GM12878 (cell line): ENCODE results near the gene SUPT4H1. TPM values are rescaled to one million over a fixed set of nuclear protein-coding genes. Genes with fewer than 3 reads are reported as not detected.

Experiments
- ATAC-seq: fragments of 200-7000 bp; cut with Tn5 transposase; 3 replicates; pipeline ENCODE4 v1.9.1; 2020; ENCODE audit warnings: mild to moderate bottlenecking, moderate library complexity
- BruUV-seq: library from RNA; stranded (reverse); fragments of 400-500 nt; replicated peaks from 2 replicates; lab custom pipeline; 2021; lab: Mats Ljungman, UMichigan
- CTCF ChIA-PET: fragments of 300-600 bp; sonication (Branson Sonifier 250); formaldehyde crosslinking; extraction: SDS; loops from one replicate; lab custom pipeline; 2021; ENCODE audit warnings: inconsistent platforms; lab: Yijun Ruan, JAX
- POLR2A ChIA-PET: fragments of 350-600 bp; formaldehyde crosslinking; extraction: SDS; loops from one replicate; lab custom pipeline; 2021; ENCODE audit warnings: inconsistent platforms; lab: Charles Lee
- RAD21 ChIA-PET: fragments of 300-600 bp; sonication (Branson Sonifier 250); formaldehyde crosslinking; loops from one replicate; lab custom pipeline; 2023; ENCODE audit warnings: antibody characterized with exemption; ENCODE audit not compliant: unreplicated experiment; lab: Charles Lee
- SMC1A ChIA-PET: fragments of 300-600 bp; sonication (Branson Sonifier 250); formaldehyde crosslinking; loops from one replicate; lab custom pipeline; 2023; ENCODE audit not compliant: unreplicated experiment, uncharacterized antibody; lab: Charles Lee
- DNase-seq: peaks from one replicate; pipeline ENCODE4 v3.0.0-alpha.2; 2011; ENCODE audit warnings: low read depth, low spot score
- FAIRE-seq: peaks from 3 replicates; lab custom pipeline; 2011; peaks lifted over from hg19 to GRCh38; lab: Jason Lieb, UNC
- H2AFZ ChIP-seq: 2 replicates; pipeline ENCODE4 v1.6.0; 2011; ENCODE audit warnings: low read depth, low read length, control low read depth; ENCODE audit not compliant: control insufficient read depth
- H3K27ac ChIP-seq: 2 replicates; pipeline ENCODE4 v1.5.1; 2011; ENCODE audit warnings: control low read depth; ENCODE audit not compliant: control insufficient read depth, insufficient read depth
- H3K27me3 ChIP-seq, 2 experiments: replicated peaks in 1 of 2; 2 replicates each; pipeline versions ENCODE4 v1.6.0 to v1.6.1; 2011; ENCODE audit warnings: low read length in 1 of 2; ENCODE audit not compliant: control insufficient read depth in 2 of 2, insufficient read depth in 2 of 2
- H3K36me3 ChIP-seq, 2 experiments: 2 replicates each; pipeline ENCODE4 v1.5.1; 2011; ENCODE audit warnings: low read length in 1 of 2; ENCODE audit not compliant: control insufficient read depth in 2 of 2, insufficient read depth in 2 of 2
- H3K4me1 ChIP-seq: 2 replicates; pipeline ENCODE4 v1.6.1; 2011; ENCODE audit warnings: mild to moderate bottlenecking, low read length, moderate library complexity, mixed read lengths; ENCODE audit not compliant: control insufficient read depth, insufficient read depth
- H3K4me2 ChIP-seq: 2 replicates; pipeline ENCODE4 v1.6.0; 2011; ENCODE audit warnings: control low read depth; ENCODE audit not compliant: control insufficient read depth, insufficient read depth
- H3K4me3 ChIP-seq: fragments of 200-600 bp; sonication (generic); 2 replicates; pipeline ENCODE4 v1.5.1; 2016
- H3K79me2 ChIP-seq: 2 replicates; pipeline ENCODE4 v1.6.0; 2011; ENCODE audit warnings: low read length; ENCODE audit not compliant: control insufficient read depth, insufficient read depth
- H3K9ac ChIP-seq: 2 replicates; pipeline ENCODE4 v1.8.0; 2011; ENCODE audit warnings: low read length, control low read depth, mixed read lengths; ENCODE audit not compliant: control insufficient read depth, insufficient read depth
- H3K9me3 ChIP-seq: replicated peaks from 3 replicates; pipeline ENCODE4 v1.5.1; 2011; ENCODE audit warnings: mild to moderate bottlenecking, low read length; ENCODE audit not compliant: control insufficient read depth, insufficient read depth
- H4K20me1 ChIP-seq: 2 replicates; pipeline ENCODE4 v1.6.0; 2011; ENCODE audit not compliant: control insufficient read depth, insufficient read depth
- BCL3 ChIP-seq: IDR thresholded peaks from 2 replicates; pipeline ENCODE4 v1.6.1; 2011; ENCODE audit warnings: borderline replicate concordance, low read depth, mild to moderate bottlenecking, moderate library complexity, low read length; ENCODE audit not compliant: insufficient read depth, poor library complexity, severe bottlenecking
- CBX3 ChIP-seq: fragments of 200-600 bp; sonication (generic); IDR thresholded peaks from 2 replicates; pipeline ENCODE4 v1.6.1; 2016; ENCODE audit warnings: low read depth, borderline replicate concordance
- CHD1 ChIP-seq: IDR thresholded peaks from 2 replicates; pipeline ENCODE4 v1.6.1; 2012; ENCODE audit warnings: low read depth, low read length, improper control_type of control experiment
- HSF1 ChIP-seq: fragments of 150-350 bp; IDR thresholded peaks from 2 replicates; pipeline ENCODE4 v1.6.1; 2014; ENCODE audit warnings: mild to moderate bottlenecking, low read depth, low read length
- NFIC ChIP-seq: IDR thresholded peaks from 2 replicates; pipeline ENCODE4 v1.6.1; 2012; ENCODE audit warnings: low read depth, mild to moderate bottlenecking, inconsistent platforms, low read length, moderate library complexity
- PML ChIP-seq: IDR thresholded peaks from 2 replicates; pipeline ENCODE4 v1.6.1; 2012; ENCODE audit warnings: low read length, inconsistent platforms
- POLR2A ChIP-seq: IDR thresholded peaks from 2 replicates; pipeline ENCODE4 v1.6.1; 2011; ENCODE audit warnings: low read depth, mild to moderate bottlenecking, low read length
- POLR2AphosphoS5 ChIP-seq: IDR thresholded peaks from 2 replicates; pipeline ENCODE4 v1.6.1; 2011; ENCODE audit warnings: mild to moderate bottlenecking, low read length, inconsistent platforms
- RAD21 ChIP-seq: IDR thresholded peaks from 2 replicates; pipeline ENCODE4 v1.6.1; 2011; ENCODE audit warnings: mild to moderate bottlenecking, low read depth, low read length, moderate library complexity; ENCODE audit not compliant: insufficient read depth
- RUNX3 ChIP-seq: IDR thresholded peaks from 2 replicates; pipeline ENCODE4 v1.6.1; 2012; ENCODE audit warnings: low read length, inconsistent platforms
- STAT3 ChIP-seq: IDR thresholded peaks from 2 replicates; pipeline ENCODE4 v1.6.1; 2011; ENCODE audit warnings: low read depth, low read length, improper control_type of control experiment
- TAF1 ChIP-seq: IDR thresholded peaks from 2 replicates; pipeline ENCODE4 v1.6.1; 2011; ENCODE audit warnings: mild to moderate bottlenecking, low read depth, low read length, borderline replicate concordance
- WGBS: methylation state at CpG from one replicate; pipeline ENCODE4 v1.1.6; 2016; ENCODE audit warnings: low lambda C conversion rate; ENCODE audit not compliant: insufficient replicate concordance, insufficient coverage; ENCODE audit errors: missing lambda C conversion rate; 5-methylcytosine and 5-hydroxymethylcytosine counted together
- in situ Hi-C: fragments of 300-500 bp; cut with MboI; formaldehyde crosslinking; loops from 9 replicates; pipeline ENCODE4 v1.14.3; 2018; ENCODE audit warnings: mixed read lengths
- intact Hi-C: fragments of 100-400 bp; cut with micrococcal nuclease; formaldehyde crosslinking; loops from one replicate; pipeline ENCODE4 v1.14.2; 2022; ENCODE audit not compliant: unreplicated experiment
- polyA plus RNA-seq, 11 experiments: library from polyadenylated mRNA; depleted of rRNA in 4 of 11; unstranded in 6 of 11; stranded (reverse) in 5 of 11; fragments of >200 nt; fragmentation: Nextera tagmentation in 4 of 11; fragmentation: Illumina TruSeq in 1 of 11; extraction: Ambion mirVana in 4 of 11; extraction: Trizol in 1 of 11; gene quantifications; 1 replicate in 1 of 11; 2 replicates in 10 of 11; pipeline versions ENCODE4 v1.2.1 to v1.2.3, GENCODE V29; 2011 to 2016; ENCODE audit warnings: inconsistent platforms in 2 of 11, missing spikeins in 2 of 11, low read depth in 1 of 11
- total RNA-seq, 4 experiments: library from RNA; depleted of rRNA in 3 of 4; stranded (reverse); fragments of >200 nt in 3 of 4; fragmentation: Illumina TruSeq in 1 of 4; extraction: Trizol in 1 of 4; gene quantifications; 2 replicates each; pipeline versions ENCODE4 v1.2.1 to v1.2.3, GENCODE V29; 2013 to 2021

The SUPT4H1 gene
- total and polyA plus RNA-seq, 10 of the 15 experiments (the other 5 are each of a cell fraction or from before 2014, with no cell fraction given): 83.8 to 293 (median 128) TPM

- BruUV-seq: no TSS peak
- no peak for ATAC-seq
Observed at GRCh38 chr17:58353389-58353825, 1.4 kb upstream of the SUPT4H1 start.

More at GRCh38 chr17:58353389-58353825, 1.4 kb upstream of the SUPT4H1 start:
- Histone ChIP-seq H3K4me1 (peaks cover 10% of the 10 kb centered on the region), H3K79me2 (peaks cover 37% of the 10 kb centered on the region), H2AFZ (no peak overlapping the region), H4K20me1 (no peaks in the 10 kb centered on the region; the same call in 1 of the 2 replicates), H3K4me2 (peak overlapping the region; percentile 99), H3K9me3 (no peaks in the 10 kb centered on the region), H3K36me3 (peaks cover 12 to 19% of the 10 kb centered on the region in 2 experiments; a peak in 3 of 4 replicates)
- POLR2A ChIA-PET: interaction anchor here (0.9 to 6.5 kb wide), 7 partner anchors 9 to 62 kb away, joined by 3 to 64 read pairs (median 7); partner anchors contain the start of gene RNF43
- FAIRE-seq: no peak
- RAD21 ChIA-PET: interaction anchor here (1.1 to 4.8 kb wide), 8 partner anchors 9 to 95 kb away, joined by 4 to 49 read pairs (median 21); partner anchors contain the start of gene RNF43
- DNase-seq: no peak
- CTCF ChIA-PET: interaction anchor here (0.9 to 5.0 kb wide), 10 partner anchors 8 to 106 kb away, joined by 3 to 28 read pairs (median 10); partner anchors contain the start of gene RNF43
- 50% methylated on average over 4 of the region's 4 CpGs for WGBS
- intact Hi-C loops: no loop called here
- TF ChIP-seq CBX3 (no peak), BCL3 (no peak), POLR2AphosphoS5 (no peak), TAF1 (no peak), HSF1 (no peak), PML (no peak), STAT3 (no peak), RUNX3 (peak; percentile 23; the same call in 1 of the 2 replicates), RAD21 (no peak), NFIC (0 out of 2 replicates have a peak, but pooled peaks have one; percentile 1), CHD1 (no peak), POLR2A (no peak)
- TF ChIP-seq, all 136 proteins: peak for 2
- Histone ChIP-seq H3K4me3 (peak overlapping the region; percentile 94), H3K27ac (peak overlapping the region; percentile 93), H3K27me3 (no peaks in the 10 kb centered on the region), H3K9ac (peak overlapping the region; percentile 99)
- in situ Hi-C loops: no loop called here
- SMC1A ChIA-PET: interaction anchor here (1.2 to 7.2 kb wide), 8 partner anchors 13 to 67 kb away, joined by 3 to 91 read pairs (median 10); partner anchors contain the start of gene RNF43
